NCI-H2196 treated with DMSO at 0.1 percent for 48 hours (cell line): ENCODE results near the gene PHLDB3.
"Not testable (repeated sequence)": the region's sequence is repeated elsewhere in the genome, so short reads cannot be mapped to it uniquely, and the experiment has no call there.

Source experiments
- DNase-seq: peaks from one replicate; lab custom pipeline; 2025; ENCODE audit not compliant: unreplicated experiment; lab: John Stamatoyannopoulos, UW

The PHLDB3 gene

GRCh38 chr19:43446746-43447489 is 57.6 kb downstream of the PHLDB3 start:
- peak; percentile 44 for DNase-seq

- DNase-seq: no peak
These were observed 59.1 kb downstream of the PHLDB3 start for GRCh38 chr19:43445426-43445825.

GRCh38 chr19:43444531-43445287 is 59.8 kb downstream of the PHLDB3 start:
- DNase-seq: no peak

GRCh38 chr19:43444091-43444490 is 60.5 kb downstream of the PHLDB3 start:
- not testable (repeated sequence) for DNase-seq

GRCh38 chr19:43441716-43442115 is 62.8 kb downstream of the PHLDB3 start:
- no peak for DNase-seq

- DNase-seq: no peak
These were observed 64.9 kb downstream of the PHLDB3 start for GRCh38 chr19:43439709-43440063.

- DNase-seq: no peak
These were observed 65.4 kb downstream of the PHLDB3 start for GRCh38 chr19:43439032-43439708.

GRCh38 chr19:43438291-43439031 is 66.1 kb downstream of the PHLDB3 start:
- no peak for DNase-seq

GRCh38 chr19:43437712-43438111 is 66.8 kb downstream of the PHLDB3 start:
- DNase-seq: no peak

GRCh38 chr19:43437284-43437683 is 67.3 kb downstream of the PHLDB3 start:
- not testable (repeated sequence) for DNase-seq

- no peak for DNase-seq
These were observed 68.8 kb downstream of the PHLDB3 start for GRCh38 chr19:43435775-43436174.

GRCh38 chr19:43433689-43434088 is 70.9 kb downstream of the PHLDB3 start:
- no peak for DNase-seq

- no peak for DNase-seq
These were observed 71.2 kb downstream of the PHLDB3 start for GRCh38 chr19:43433358-43433673.

GRCh38 chr19:43430976-43431375 is 73.6 kb downstream of the PHLDB3 start:
- DNase-seq: no peak

- no peak for DNase-seq
These were observed 74.3 kb downstream of the PHLDB3 start for GRCh38 chr19:43430142-43430710.

- DNase-seq: no peak
These were observed 75.2 kb downstream of the PHLDB3 start for GRCh38 chr19:43429395-43429794.

GRCh38 chr19:43425567-43426392 is 78.8 kb downstream of the PHLDB3 start:
- DNase-seq: peak; percentile 30
